Astrocyte (in vitro differentiated cells and primary cell): ENCODE results near the gene LINC00305.

Source experiments
- CTCF ChIP-seq: IDR thresholded peaks from 2 replicates; pipeline ENCODE4 v1.5.1; 2011; ENCODE audit warnings: low read depth, mild to moderate bottlenecking, inconsistent platforms, low read length, moderate library complexity; ENCODE audit not compliant: insufficient read depth
- EZH2 ChIP-seq: IDR thresholded peaks from 2 replicates; pipeline ENCODE4 v1.6.1; 2012; ENCODE audit warnings: mild to moderate bottlenecking, low read length, inconsistent platforms; ENCODE audit not compliant: insufficient read depth

- TF ChIP-seq CTCF (no peak), EZH2 (no peak)
Observed at GRCh38 chr18:64032312-64032711, 116.6 kb downstream of the LINC00305 start.
